Stimulated activated CD8-positive, alpha-beta memory T cell treated with anti-CD3 and anti-CD28 coated beads, Interleukin-4, amount 100 ng/mL, for 1 hour (primary cell): ENCODE measurements around the gene C5orf24.
"Not testable (repeated sequence)": the region's sequence is repeated elsewhere in the genome, so short reads cannot be mapped to it uniquely, and the experiment has no call there.

Source experiments
- DNase-seq, 2 donors: peaks; one replicate each; pipeline ENCODE4 v3.0.0-alpha.2; 2020; ENCODE audit warnings: low read depth in 2 of 2, low spot score in 1 of 2

C5orf24 gene

DNA sequence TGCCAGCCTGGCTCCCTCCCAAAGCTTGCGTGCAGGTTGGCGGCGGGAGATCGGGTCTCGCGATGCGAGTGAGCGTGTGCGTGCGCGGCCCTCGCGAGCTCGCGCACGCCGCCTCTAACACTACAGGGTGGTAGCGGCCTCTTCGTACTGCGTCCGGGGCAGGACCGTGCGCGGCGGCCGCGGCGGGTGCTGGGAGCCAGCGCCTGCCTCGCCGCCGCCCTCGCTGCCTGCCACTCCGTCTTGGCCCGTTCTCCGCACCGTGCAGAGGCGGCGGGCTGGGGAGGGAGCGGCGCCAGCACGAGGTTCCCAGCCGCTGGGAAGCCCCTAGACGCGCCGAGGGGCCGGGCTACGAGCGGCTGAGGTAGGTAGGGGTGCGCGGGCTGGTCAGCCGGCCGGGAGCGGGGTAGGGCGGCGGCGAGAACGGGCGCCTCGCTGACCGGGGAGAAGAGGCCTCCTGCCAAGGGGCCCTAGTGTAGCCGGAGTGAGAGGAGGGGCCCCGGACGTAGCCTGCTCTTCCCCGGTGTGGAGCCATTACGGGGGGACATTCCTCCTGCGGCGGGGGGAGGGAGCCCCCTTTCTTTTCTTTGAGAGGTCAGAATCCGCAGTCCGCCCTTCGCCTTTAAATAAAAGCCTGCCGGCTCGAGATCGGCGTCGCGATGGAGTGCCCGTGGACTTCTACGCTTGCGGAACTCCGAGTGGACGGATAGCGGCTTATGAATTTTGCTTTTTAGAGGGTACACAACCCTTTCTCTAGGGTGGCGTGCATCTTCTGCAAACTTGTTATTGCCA is at the start of gene C5orf24:
TSS of gene C5orf24 (plus strand) at position 117 of the 789 bp plus-strand sequence. CDS start 8,933 bp downstream, outside the sequence.
- DNase-seq: peak; percentile 68 to 82

DNA sequence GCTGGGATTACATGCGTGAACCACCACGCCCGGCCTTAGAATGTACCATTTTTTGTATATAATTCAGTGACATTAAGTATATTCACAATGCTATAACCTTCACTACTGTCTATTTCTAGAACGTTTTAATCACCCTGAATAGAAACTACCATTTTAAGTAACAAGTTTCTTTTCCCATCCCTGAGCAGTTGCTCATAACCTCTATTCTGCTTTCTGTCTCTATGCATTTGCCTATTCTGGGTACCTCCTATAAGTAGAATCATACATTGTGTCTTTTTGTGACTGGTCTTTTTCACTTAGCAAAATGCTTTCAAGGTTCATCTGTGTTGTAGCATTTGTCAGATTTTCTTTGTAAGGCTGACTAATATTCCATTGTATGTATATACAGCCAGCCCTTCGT is 47.3 kb upstream of the C5orf24 start:
- DNase-seq: no peak

- DNase-seq: no peak
Measured at GRCh38 chr5:134803821-134804220, 41.9 kb upstream of the C5orf24 start.

DNA sequence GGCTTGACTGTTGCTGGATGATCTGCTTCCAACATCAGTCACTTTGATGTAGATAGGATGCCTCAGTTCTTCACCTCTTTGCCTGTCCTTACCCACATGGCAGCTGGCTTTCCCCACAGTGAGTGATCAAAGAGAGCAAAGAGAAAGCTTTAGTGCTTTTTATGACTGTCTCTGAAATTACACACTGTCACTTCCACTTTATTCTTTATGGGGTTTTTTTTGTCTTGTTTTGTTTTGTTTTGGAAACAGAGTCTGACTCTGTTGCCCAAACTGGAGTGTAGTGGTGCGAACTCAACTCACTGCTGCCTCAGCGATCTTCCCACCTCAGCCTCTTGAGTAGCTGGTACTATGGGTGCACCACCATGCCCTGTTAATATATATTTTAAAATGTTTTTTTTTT is 32.4 kb upstream of the C5orf24 start:
- DNase-seq: no peak

GRCh38 chr5:134813827-134814226 is 31.9 kb upstream of the C5orf24 start:
- DNase-seq: no peak

GRCh38 chr5:134817006-134817405 is 28.8 kb upstream of the C5orf24 start:
- DNase-seq: no peak

GRCh38 chr5:134818776-134819175 is 27.0 kb upstream of the C5orf24 start:
- DNase-seq: no peak

DNA sequence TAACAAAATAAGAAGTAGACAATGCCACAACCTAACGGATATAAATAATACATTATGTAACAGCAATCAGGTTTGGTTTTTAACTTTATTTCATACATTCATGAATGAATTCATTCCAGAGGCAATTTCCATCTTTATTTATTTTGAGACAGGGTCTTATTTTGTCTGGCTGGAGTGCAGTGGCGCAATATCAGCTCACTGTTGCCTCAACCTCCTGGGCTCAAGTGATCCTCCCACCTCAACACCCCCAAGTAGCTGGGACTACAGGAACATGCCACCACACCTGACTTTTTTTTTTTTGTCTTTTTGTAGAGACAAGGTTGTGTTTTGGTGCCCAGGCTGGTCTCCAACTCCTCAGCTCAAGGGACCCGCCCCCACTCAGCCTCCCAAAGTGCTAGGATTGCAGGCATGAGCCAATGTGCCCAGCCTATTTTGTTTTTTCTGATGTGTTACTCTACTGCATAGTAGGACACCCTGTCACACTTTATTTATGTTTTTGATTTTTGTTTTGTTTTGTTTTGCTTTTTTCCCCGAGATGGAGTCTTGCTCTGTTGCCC is 26.3 kb upstream of the C5orf24 start:
- no peak for DNase-seq

GRCh38 chr5:134821841-134822240 is 23.9 kb upstream of the C5orf24 start:
- no peak for DNase-seq

DNA sequence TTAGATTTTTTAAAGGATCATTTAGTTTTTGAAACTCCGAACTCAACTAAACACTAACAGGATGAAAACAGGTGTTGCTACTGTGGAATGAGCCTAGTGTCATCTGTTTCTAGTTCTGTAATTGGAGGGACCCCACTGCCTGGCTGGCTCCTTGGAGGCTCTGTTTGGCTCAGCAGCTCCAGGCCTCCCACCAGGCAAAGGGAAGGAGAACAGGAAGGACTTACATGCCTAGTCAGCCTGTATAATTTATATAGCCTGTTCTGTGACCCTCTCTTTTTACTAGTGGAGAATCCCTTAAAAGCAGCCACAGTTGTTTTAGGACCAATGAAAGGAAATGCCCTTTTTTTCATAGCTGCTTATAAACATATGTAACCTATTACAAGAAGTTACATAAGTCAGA is 21.1 kb upstream of the C5orf24 start:
- no peak for DNase-seq

- no peak for DNase-seq
Measured at GRCh38 chr5:134825212-134825611, 20.6 kb upstream of the C5orf24 start.

GRCh38 chr5:134833340-134834032 is 12.3 kb upstream of the C5orf24 start:
- DNase-seq: no peak

- DNase-seq: no peak
Measured at GRCh38 chr5:134835623-134836022, 10.1 kb upstream of the C5orf24 start.

DNA sequence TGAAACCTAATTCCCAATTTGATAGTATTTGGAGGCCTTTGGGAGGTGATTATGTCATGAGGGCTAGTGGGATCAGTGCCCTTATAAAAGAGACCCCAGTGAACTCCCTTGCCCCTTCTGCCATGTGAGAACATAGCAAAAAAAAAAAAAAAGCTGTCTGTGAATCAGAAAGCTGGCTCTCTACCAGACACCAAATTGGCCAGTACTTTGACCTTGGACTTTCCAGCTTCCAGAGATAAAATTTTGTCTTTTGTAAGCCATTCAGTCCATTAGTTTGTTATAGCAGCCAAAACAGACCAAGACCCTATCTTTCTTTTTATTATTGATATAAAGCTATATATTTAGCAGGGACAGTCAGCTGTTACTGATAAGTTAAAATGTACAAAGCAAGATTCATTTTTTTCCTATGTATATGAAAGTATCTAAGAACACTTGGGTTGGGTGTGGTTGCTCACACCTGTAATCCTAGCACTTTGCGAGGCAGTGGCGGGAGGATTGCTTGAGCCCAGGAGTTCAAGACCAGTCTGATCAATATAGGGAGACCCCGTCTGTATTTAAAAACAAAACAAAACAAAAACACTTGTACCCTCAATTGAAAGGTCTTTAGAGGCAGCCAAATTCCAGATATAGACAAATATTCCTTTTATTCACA is 8.1 kb upstream of the C5orf24 start:
- DNase-seq: no peak

GRCh38 chr5:134838361-134838760 is 7.4 kb upstream of the C5orf24 start:
- not testable (repeated sequence) for DNase-seq

GRCh38 chr5:134840811-134841210 is 5.0 kb upstream of the C5orf24 start:
- DNase-seq: no peak

- no peak for DNase-seq
Measured at GRCh38 chr5:134844252-134844651, 1.5 kb upstream of the C5orf24 start.

DNA sequence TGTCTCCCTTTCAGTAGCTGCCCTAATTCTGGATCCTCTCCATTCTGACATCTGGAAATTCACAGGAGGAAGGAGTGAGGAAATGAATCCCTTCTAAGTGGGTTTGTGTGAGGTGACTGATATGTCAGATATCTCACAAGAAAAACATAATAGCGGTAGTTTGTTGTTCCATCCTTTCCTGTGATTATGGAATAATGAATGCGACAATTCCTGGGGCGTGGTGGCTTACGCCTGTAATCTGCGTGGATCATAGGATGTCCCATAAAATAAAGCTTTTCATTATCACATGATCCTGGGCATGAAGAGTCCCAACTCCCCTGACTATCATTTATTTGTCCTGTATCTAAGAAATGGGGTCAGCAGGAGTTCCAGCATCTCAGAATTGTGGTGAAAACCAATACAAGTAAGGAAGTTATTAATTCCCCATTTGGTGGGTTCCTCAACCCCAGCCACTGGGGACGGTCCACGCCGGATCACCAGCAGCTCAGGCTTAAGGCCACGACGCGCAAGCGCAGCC is 375 bp upstream of the C5orf24 start:
- DNase-seq: no peak

DNA sequence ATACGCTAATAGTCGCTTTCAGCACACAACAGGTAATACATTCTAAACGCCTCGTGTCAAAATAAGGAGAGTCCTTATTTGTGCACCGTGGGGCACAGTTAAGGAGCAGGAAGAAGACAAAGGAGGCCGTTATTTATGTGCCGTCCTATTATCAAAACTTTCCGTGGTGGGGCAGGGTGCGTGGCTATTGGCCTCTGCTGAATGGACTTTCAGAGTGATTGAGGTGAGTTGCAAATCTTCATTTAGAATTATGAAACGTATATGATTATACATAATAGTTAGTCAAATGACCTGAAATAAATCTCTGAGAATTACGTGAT is 833 bp downstream of the C5orf24 start:
- DNase-seq: no peak

DNA sequence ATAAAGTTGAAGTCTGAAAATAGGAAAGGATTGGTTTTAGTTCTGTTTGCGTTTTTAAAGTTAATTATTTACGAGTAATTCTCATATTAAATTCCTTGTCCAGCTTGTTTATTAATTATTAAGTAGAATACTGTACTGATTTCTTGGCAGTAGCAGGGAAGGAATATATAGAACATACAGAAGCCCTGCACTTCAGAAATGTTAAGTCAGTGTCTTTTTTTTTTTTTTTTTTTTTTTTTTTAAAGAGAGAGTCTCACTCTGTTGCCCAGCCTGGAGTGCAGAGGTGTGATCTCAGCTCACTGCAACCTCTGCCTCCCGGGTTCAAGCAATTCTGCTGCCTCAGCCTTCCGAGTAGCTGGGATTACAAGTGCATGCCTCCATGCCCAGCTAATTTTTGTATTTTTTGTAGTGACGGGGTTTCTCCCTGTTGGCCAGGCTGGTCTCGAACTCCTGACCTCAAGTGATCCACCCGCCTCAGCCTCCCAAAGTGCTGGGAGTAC is 3.7 kb downstream of the C5orf24 start:
- DNase-seq: not testable (repeated sequence)

DNA sequence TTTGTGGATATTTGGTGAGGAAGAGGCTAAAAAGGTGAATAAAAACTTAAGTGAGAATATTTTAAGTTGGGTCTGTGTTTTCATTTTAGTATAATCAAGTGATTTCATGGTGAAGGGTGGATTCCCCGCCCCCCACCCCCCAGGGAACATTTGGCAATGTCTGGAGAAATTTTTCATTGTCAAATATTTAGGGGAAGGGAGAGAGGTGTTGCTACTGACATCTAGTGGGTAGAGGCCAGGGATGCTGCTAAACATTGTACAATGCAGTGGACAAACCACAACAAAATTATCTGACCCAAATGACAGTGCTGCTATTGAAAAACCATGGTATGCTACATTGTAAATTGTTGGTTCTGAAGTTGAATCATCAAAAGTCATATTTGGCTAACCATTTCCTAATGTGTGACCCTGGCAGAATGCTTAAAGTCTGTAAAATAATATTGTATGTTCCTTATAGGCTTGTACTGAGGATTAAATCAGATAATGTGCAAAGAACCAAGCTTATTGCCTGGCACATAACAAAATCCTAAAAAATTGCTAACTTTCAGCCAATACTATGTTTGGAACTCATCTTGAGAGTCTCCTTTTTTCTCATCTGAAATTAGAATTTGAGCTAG is 5.6 kb downstream of the C5orf24 start:
- no peak for DNase-seq
